ENCODE measurements around the gene RBBP8NL.

Gene RBBP8NL

DNA sequence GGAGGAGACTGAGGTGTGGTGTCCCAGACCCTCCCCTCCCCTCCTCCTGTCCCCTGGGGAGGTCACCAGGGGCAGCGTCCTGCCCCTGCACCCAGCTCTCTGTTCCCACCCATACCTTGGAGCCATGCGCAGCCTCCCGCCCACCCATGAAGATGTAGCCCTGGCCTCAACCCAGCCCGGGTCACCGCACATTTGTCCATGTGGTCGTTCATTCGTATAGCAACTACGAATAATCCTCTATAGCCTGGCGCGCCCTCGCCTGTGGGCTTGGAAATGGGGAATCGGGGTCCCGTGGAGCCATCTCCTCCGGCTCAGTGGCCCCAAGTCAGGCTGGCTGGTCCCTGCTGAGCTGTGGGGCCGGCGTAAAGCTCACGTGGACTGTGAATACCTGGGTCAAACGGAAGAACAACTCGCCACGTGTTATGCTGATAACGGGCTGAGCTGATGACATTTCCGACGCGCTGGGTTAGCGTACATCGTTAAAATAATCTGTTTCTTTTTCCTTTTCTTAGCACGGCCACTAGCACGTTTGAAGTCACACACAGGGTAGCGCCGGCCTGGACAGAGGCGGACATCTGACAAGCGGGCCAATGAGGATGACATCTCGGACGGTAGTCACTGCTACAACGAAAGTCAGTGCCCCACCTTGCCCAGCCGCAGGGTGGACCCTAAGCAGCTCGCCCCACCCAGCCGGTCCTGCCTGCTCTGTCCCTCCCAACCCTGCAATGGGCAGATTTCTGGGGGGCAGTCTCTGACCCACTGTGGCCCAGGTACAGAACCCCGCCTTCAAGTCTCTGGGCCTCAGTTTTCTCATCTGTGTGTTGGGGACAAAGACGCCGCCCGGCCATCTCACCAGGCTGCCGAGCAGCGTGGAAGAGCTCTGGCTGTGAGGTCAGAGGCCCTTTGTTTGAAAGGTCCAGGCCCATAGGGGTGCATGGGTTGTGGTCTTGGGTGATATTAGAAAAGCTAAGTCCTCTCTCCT, 19.8 kb upstream of the RBBP8NL start:
- Histone ChIP-seq H3K4me2 (ENCODE audit: low read depth, low read length, poor library complexity, severe bottlenecking) (no peak overlapping the region), H3K79me2 (ENCODE audit: insufficient read depth, low read length) (no peaks in the 10 kb centered on the region), H4K20me1 (ENCODE audit: low read depth, low read length) (no peaks in the 10 kb centered on the region), H3K27me3 (ENCODE audit: low read length) (no peaks in the 10 kb centered on the region), H3K9ac (ENCODE audit: low read length) (no peak overlapping the region), H3K27ac (ENCODE audit: low read depth, low read length) (no peak overlapping the region), H3K9me2 (replicated peaks; ENCODE audit: insufficient read depth, low read length) (no peaks in the 10 kb centered on the region), H3K4me3 (ENCODE audit: insufficient read depth, low read length, poor library complexity, severe bottlenecking) (no peak overlapping the region), H3K9me3 (ENCODE audit: insufficient read depth, low read length) (no peaks in the 10 kb centered on the region), H3F3A (ENCODE audit: insufficient read depth) (no peaks in the 10 kb centered on the region), H3K36me3 (ENCODE audit: low read length) (no peaks in the 10 kb centered on the region), H2AFZ (ENCODE audit: low read depth, low read length, severe bottlenecking) (no peak overlapping the region)
- TF ChIP-seq, protein P1, sequence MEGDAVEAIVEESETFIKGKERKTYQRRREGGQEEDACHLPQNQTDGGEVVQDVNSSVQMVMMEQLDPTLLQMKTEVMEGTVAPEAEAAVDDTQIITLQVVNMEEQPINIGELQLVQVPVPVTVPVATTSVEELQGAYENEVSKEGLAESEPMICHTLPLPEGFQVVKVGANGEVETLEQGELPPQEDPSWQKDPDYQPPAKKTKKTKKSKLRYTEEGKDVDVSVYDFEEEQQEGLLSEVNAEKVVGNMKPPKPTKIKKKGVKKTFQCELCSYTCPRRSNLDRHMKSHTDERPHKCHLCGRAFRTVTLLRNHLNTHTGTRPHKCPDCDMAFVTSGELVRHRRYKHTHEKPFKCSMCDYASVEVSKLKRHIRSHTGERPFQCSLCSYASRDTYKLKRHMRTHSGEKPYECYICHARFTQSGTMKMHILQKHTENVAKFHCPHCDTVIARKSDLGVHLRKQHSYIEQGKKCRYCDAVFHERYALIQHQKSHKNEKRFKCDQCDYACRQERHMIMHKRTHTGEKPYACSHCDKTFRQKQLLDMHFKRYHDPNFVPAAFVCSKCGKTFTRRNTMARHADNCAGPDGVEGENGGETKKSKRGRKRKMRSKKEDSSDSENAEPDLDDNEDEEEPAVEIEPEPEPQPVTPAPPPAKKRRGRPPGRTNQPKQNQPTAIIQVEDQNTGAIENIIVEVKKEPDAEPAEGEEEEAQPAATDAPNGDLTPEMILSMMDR (IDR thresholded peaks at IDR 0.05; ENCODE audit: insufficient read depth, low read length, poor library complexity, severe bottlenecking) = no peak
- TF ChIP-seq EZH2phosphoT487 (conservative IDR thresholded peaks at IDR 0.05; ENCODE audit: low read length) = no peak

DNA sequence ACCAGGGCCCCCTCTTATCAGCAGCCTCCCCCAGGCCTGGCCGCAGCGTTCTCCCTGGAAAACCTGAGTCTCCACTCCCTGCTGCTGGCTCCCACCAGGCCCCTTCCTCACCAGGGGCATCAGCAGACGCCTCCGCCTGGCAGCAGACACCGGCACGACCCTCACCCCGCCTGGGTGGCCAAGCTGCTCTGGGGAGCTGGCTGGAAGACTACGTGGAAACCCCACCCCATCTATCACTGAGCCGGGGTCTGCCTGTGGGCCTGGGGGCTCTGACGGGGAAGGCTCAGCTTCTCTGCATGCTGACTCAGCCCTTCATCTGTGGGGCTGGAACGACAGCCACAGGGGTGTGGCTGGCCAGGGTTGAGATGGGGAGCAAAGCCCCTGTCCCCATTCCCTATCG, 19.1 kb upstream of the RBBP8NL start:
- H3K4me3 ChIP-seq (ENCODE audit: insufficient read depth, low read length, poor library complexity, severe bottlenecking) = no peak overlapping the region
- no peaks in the 10 kb centered on the region for H3K9me2 ChIP-seq (replicated peaks; ENCODE audit: insufficient read depth, low read length)
- H3K4me2 ChIP-seq (ENCODE audit: low read depth, low read length, poor library complexity, severe bottlenecking) = no peak overlapping the region
- H2AFZ ChIP-seq (ENCODE audit: low read depth, low read length, severe bottlenecking) = no peak overlapping the region
- no peak overlapping the region for H3K9ac ChIP-seq (ENCODE audit: low read length)
- no peaks in the 10 kb centered on the region for H4K20me1 ChIP-seq (ENCODE audit: low read depth, low read length)
- no peaks in the 10 kb centered on the region for H3K79me2 ChIP-seq (ENCODE audit: insufficient read depth, low read length)
- no peaks in the 10 kb centered on the region for H3F3A ChIP-seq (ENCODE audit: insufficient read depth)
- H3K27ac ChIP-seq (ENCODE audit: low read depth, low read length) = no peak overlapping the region
- TF ChIP-seq, protein P1 (IDR thresholded peaks at IDR 0.05; ENCODE audit: insufficient read depth, low read length, poor library complexity, severe bottlenecking) = no peak
- no peak for TF ChIP-seq EZH2phosphoT487 (conservative IDR thresholded peaks at IDR 0.05; ENCODE audit: low read length)
- H3K36me3 ChIP-seq (ENCODE audit: low read length) = no peaks in the 10 kb centered on the region
- no peaks in the 10 kb centered on the region for H3K9me3 ChIP-seq (ENCODE audit: insufficient read depth, low read length)
- no peaks in the 10 kb centered on the region for H3K27me3 ChIP-seq (ENCODE audit: low read length)

DNA sequence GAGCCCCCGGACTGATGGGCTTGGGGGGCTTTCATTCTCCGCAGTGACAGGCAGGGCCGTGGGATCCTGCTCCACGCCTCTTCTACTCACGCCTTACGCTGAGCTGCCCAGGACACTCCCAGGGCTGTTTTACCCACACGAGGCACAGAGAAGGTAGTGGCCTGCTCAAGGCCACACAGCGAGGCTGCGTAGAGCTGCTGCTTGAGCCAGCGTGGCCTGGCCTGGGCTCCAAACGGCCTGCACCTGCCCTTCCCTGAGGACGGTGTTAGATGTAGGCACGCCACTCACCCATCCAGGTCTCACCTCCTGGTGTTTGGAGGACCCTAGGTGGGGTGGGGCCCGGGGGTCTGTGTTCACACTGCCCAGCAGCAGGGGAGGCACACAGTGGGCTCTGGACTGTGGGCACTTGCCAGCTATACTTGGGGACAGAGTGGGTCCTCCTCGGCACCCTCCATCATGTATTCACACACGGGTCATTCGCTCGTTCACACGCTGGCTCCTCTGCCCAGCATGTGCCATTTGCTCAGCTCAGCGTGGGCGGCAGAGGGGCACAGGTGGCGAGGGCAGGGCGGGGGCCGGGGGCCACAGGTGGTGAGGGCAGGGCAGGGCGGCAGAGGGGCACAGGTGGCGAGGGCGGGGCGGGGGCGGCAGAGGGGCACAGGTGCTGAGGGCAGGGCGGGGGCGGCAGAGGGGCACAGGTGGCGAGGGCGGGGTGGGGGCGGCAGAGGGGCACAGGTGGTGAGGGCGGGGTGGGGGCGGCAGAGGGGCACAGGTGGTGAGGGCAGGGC, 18.4 kb upstream of the RBBP8NL start:
- TF ChIP-seq, protein P1 (IDR thresholded peaks at IDR 0.05; ENCODE audit: insufficient read depth, low read length, poor library complexity, severe bottlenecking) = no peak
- TF ChIP-seq EZH2phosphoT487 (conservative IDR thresholded peaks at IDR 0.05; ENCODE audit: low read length) = no peak
- H3K36me3 ChIP-seq (ENCODE audit: low read length) = no peaks in the 10 kb centered on the region
- no peaks in the 10 kb centered on the region for H3K27me3 ChIP-seq (ENCODE audit: low read length)
- H2AFZ ChIP-seq (ENCODE audit: low read depth, low read length, severe bottlenecking) = no peak overlapping the region
- H3K9ac ChIP-seq (ENCODE audit: low read length) = no peak overlapping the region
- no peak overlapping the region for H3K4me3 ChIP-seq (ENCODE audit: insufficient read depth, low read length, poor library complexity, severe bottlenecking)
- no peaks in the 10 kb centered on the region for H4K20me1 ChIP-seq (ENCODE audit: low read depth, low read length)
- no peak overlapping the region for H3K4me2 ChIP-seq (ENCODE audit: low read depth, low read length, poor library complexity, severe bottlenecking)
- no peaks in the 10 kb centered on the region for H3K9me2 ChIP-seq (replicated peaks; ENCODE audit: insufficient read depth, low read length)
- no peaks in the 10 kb centered on the region for H3K79me2 ChIP-seq (ENCODE audit: insufficient read depth, low read length)
- no peaks in the 10 kb centered on the region for H3K9me3 ChIP-seq (ENCODE audit: insufficient read depth, low read length)
- no peaks in the 10 kb centered on the region for H3F3A ChIP-seq (ENCODE audit: insufficient read depth)
- H3K27ac ChIP-seq (ENCODE audit: low read depth, low read length) = no peak overlapping the region
